Liver (tissue), 9 donors: ENCODE measurements around the gene UGT1A6. TPM values are rescaled to one million over a fixed set of nuclear protein-coding genes. Genes with fewer than 3 reads are reported as not detected.

Source experiments
- DNase-seq: peaks from one replicate; pipeline ENCODE4 v3.0.0-alpha.2; 2017; ENCODE audit warnings: low spot score
- H3K27ac ChIP-seq, 2 donors: one replicate each; pipeline ENCODE4 v1.7.0; 2013; ENCODE audit warnings: inconsistent platforms in 2 of 2, low read length in 2 of 2, control low read depth in 1 of 2, low read depth in 1 of 2, mild to moderate bottlenecking in 1 of 2
- H3K27me3 ChIP-seq, 4 donors: one replicate each; pipeline versions ENCODE4 v1.6.1 to v1.7.0; 2013; ENCODE audit warnings: low read length in 3 of 4, inconsistent platforms in 1 of 4, mild to moderate bottlenecking in 1 of 4, moderate library complexity in 1 of 4; ENCODE audit not compliant: control insufficient read depth in 4 of 4, insufficient read depth in 4 of 4
- H3K36me3 ChIP-seq, 4 donors: one replicate each; pipeline versions ENCODE4 v1.6.1 to v1.7.0; 2013; ENCODE audit warnings: low read length in 3 of 4, mild to moderate bottlenecking in 3 of 4, low read depth in 1 of 4, moderate library complexity in 1 of 4; ENCODE audit not compliant: control insufficient read depth in 4 of 4, insufficient read depth in 3 of 4
- H3K4me1 ChIP-seq, 4 donors: one replicate each; pipeline versions ENCODE4 v1.6.1 to v1.7.0; 2013; ENCODE audit warnings: low read length in 3 of 4, mild to moderate bottlenecking in 3 of 4, moderate library complexity in 1 of 4; ENCODE audit not compliant: control insufficient read depth in 4 of 4, insufficient read depth in 4 of 4
- H3K4me3 ChIP-seq, 3 donors: one replicate each; pipeline versions ENCODE4 v1.6.1 to v1.7.0; 2013; ENCODE audit warnings: low read length in 3 of 3, control low read depth in 1 of 3, low read depth in 1 of 3, mild to moderate bottlenecking in 1 of 3
- H3K9ac ChIP-seq, 2 donors: one replicate each; pipeline ENCODE4 v1.7.0; 2013; ENCODE audit warnings: low read length in 2 of 2, mild to moderate bottlenecking in 2 of 2, moderate library complexity in 2 of 2, control low read depth in 1 of 2, low read depth in 1 of 2
- H3K9me3 ChIP-seq, 4 donors: one replicate each; pipeline versions ENCODE4 v1.6.1 to v1.7.0; 2013; ENCODE audit warnings: low read length in 3 of 4; ENCODE audit not compliant: control insufficient read depth in 4 of 4
- ATF3 ChIP-seq: IDR thresholded peaks from 2 replicates; pipeline ENCODE4 v1.6.1; 2016; ENCODE audit warnings: antibody characterized with exemption
- EGR1 ChIP-seq, 2 donors: IDR thresholded peaks; 2 replicates each; pipeline ENCODE4 v1.6.1; 2016 to 2018; ENCODE audit warnings: antibody characterized with exemption in 2 of 2, low read depth in 2 of 2
- FOXA1 ChIP-seq: IDR thresholded peaks from 2 replicates; pipeline ENCODE4 v1.6.1; 2016; ENCODE audit warnings: antibody characterized with exemption
- FOXA2 ChIP-seq: IDR thresholded peaks from 2 replicates; pipeline ENCODE4 v1.6.1; 2016; ENCODE audit warnings: antibody characterized with exemption
- GABPA ChIP-seq, 2 donors: IDR thresholded peaks in 1 of 2; conservative IDR thresholded peaks in 1 of 2; 2 replicates each; pipeline ENCODE4 v1.6.1; 2016; ENCODE audit warnings: antibody characterized with exemption in 2 of 2, mild to moderate bottlenecking in 1 of 2, moderate library complexity in 1 of 2
- HNF4A ChIP-seq, 2 donors: conservative IDR thresholded peaks; 2 replicates each; pipeline ENCODE4 v1.6.1; 2016; ENCODE audit warnings: antibody characterized with exemption in 2 of 2, mild to moderate bottlenecking in 2 of 2
- HNF4G ChIP-seq: IDR thresholded peaks from 2 replicates; pipeline ENCODE4 v1.6.1; 2016; ENCODE audit warnings: antibody characterized with exemption
- JUND ChIP-seq, 2 donors: IDR thresholded peaks; 2 replicates each; pipeline ENCODE4 v1.6.1; 2016; ENCODE audit warnings: antibody characterized with exemption in 2 of 2
- MAX ChIP-seq: IDR thresholded peaks from 2 replicates; pipeline ENCODE4 v1.6.1; 2016; ENCODE audit warnings: antibody characterized with exemption
- NR2F2 ChIP-seq: IDR thresholded peaks from 2 replicates; pipeline ENCODE4 v1.6.1; 2016; ENCODE audit warnings: antibody characterized with exemption
- RAD21 ChIP-seq, 2 donors: IDR thresholded peaks; 2 replicates each; pipeline ENCODE4 v1.6.1; 2016; ENCODE audit warnings: antibody characterized with exemption in 2 of 2, mild to moderate bottlenecking in 2 of 2
- REST ChIP-seq: IDR thresholded peaks from 2 replicates; pipeline ENCODE4 v1.6.1; 2016; ENCODE audit warnings: antibody characterized with exemption, mild to moderate bottlenecking
- RXRA ChIP-seq, 2 donors: IDR thresholded peaks; 2 replicates each; pipeline ENCODE4 v1.6.1; 2017 to 2018; ENCODE audit warnings: antibody characterized with exemption in 2 of 2, mild to moderate bottlenecking in 1 of 2
- SP1 ChIP-seq: IDR thresholded peaks from 2 replicates; pipeline ENCODE4 v1.6.1; 2018; ENCODE audit warnings: antibody characterized with exemption, mild to moderate bottlenecking
- TAF1 ChIP-seq: conservative IDR thresholded peaks from 2 replicates; pipeline ENCODE4 v1.6.1; 2016; ENCODE audit warnings: antibody characterized with exemption, mild to moderate bottlenecking
- YY1 ChIP-seq: IDR thresholded peaks from 2 replicates; pipeline ENCODE4 v1.6.1; 2016; ENCODE audit warnings: antibody characterized with exemption, mild to moderate bottlenecking
- ZBTB33 ChIP-seq: IDR thresholded peaks from 2 replicates; pipeline ENCODE4 v1.6.1; 2016; ENCODE audit warnings: antibody characterized with exemption
- WGBS: extraction: QIAGEN DNeasy Blood & Tissue Kit; methylation state at CpG from one replicate; pipeline ENCODE4 v1.1.7; 2013; 5-methylcytosine and 5-hydroxymethylcytosine counted together
- polyA plus RNA-seq, 2 donors: library from polyadenylated mRNA; stranded (reverse) in 1 of 2; unstranded in 1 of 2; fragments of 200-250 nt in 1 of 2; fragments of >200 nt in 1 of 2; fragmentation: Nextera tagmentation in 1 of 2; extraction: Ambion mirVana in 1 of 2; gene quantifications; one replicate each; pipeline versions ENCODE4 v1.2.1 to v1.2.3, GENCODE V29; 2013 to 2015
- total RNA-seq, 2 donors: library from RNA; depleted of rRNA; stranded (reverse); fragments of >200 nt; gene quantifications; one replicate each; pipeline ENCODE4 v1.2.3, GENCODE V29; 2014
- donor health status: healthy.
- donor health status: healthy.
- donor health status: healthy.
- donor health status: healthy.
- donor health status: healthy.

The UGT1A6 gene
- total and polyA plus RNA-seq, 4 donors, result 33.4 to 103 (median 46.5) TPM; not detected in 1

- no peaks in the 10 kb centered on the region for H3K27me3 ChIP-seq
- no peaks in the 10 kb centered on the region for H3K36me3 ChIP-seq
- H3K27ac ChIP-seq, result peak overlapping the region; percentile 19 to 56
- H3K4me3 ChIP-seq, result no peak overlapping the region
- no peak for DNase-seq
- H3K4me1 ChIP-seq, result peaks cover 6 to 33% (median 21%) of the 10 kb centered on the region in 4 donors
- no peak for TF ChIP-seq SP1
- TF ChIP-seq YY1, result no peak
- no peak for TF ChIP-seq ATF3
- H3K9me3 ChIP-seq, result no peaks in the 10 kb centered on the region
- no peak overlapping the region for H3K9ac ChIP-seq
- 84% methylated on average over 17 of the region's 17 CpGs for WGBS
Measured at GRCh38 chr2:233818639-233819621, 126.2 kb downstream of the UGT1A6 start.

- Histone ChIP-seq H3K36me3 (no peaks in the 10 kb centered on the region), H3K4me3 (no peak overlapping the region), H3K27me3 (no peaks in the 10 kb centered on the region), H3K27ac (no peak overlapping the region), H3K4me1 (peaks cover 6 to 38% (median 24%) of the 10 kb centered on the region in 4 donors), H3K9ac (no peak overlapping the region), H3K9me3 (no peaks in the 10 kb centered on the region)
- DNase-seq, result no peak
- 91% methylated on average over 18 of the region's 18 CpGs for WGBS
- TF ChIP-seq RAD21 (IDR thresholded peaks at IDR 0.05) (no peak), GABPA (IDR thresholded peaks at IDR 0.05 in 1 of 2, conservative IDR thresholded peaks at IDR 0.05 in 1 of 2) (no peak), HNF4G (no peak), MAX (no peak)
Measured at GRCh38 chr2:233819884-233820773, 127.4 kb downstream of the UGT1A6 start.

GRCh38 chr2:233820774-233821105, 128.1 kb downstream of the UGT1A6 start:
- H3K27ac ChIP-seq, result no peak overlapping the region
- no peaks in the 10 kb centered on the region for H3K27me3 ChIP-seq
- no peaks in the 10 kb centered on the region for H3K36me3 ChIP-seq
- no peak overlapping the region for H3K4me3 ChIP-seq
- H3K4me1 ChIP-seq, result peaks cover 6 to 38% (median 24%) of the 10 kb centered on the region in 4 donors
- WGBS, result 95% methylated on average over 6 of the region's 6 CpGs
- no peak for DNase-seq
- H3K9me3 ChIP-seq, result no peaks in the 10 kb centered on the region
- no peak overlapping the region for H3K9ac ChIP-seq
- no peak for TF ChIP-seq YY1
- TF ChIP-seq SP1, result no peak
- no peak for TF ChIP-seq FOXA1
- no peak for TF ChIP-seq RAD21 (IDR thresholded peaks at IDR 0.05)
- no peak for TF ChIP-seq ATF3
- TF ChIP-seq ZBTB33, result no peak
- no peak for TF ChIP-seq HNF4G
- TF ChIP-seq NR2F2, result no peak
- no peak for TF ChIP-seq TAF1
- no peak for TF ChIP-seq HNF4A (conservative IDR thresholded peaks at IDR 0.05)
- no peak for TF ChIP-seq MAX
- no peak for TF ChIP-seq EGR1 (IDR thresholded peaks at IDR 0.05; ENCODE audit: low read depth in 2 of 2)
- no peak for TF ChIP-seq JUND (IDR thresholded peaks at IDR 0.05)
- TF ChIP-seq GABPA (IDR thresholded peaks at IDR 0.05 in 1 of 2, conservative IDR thresholded peaks at IDR 0.05 in 1 of 2), result no peak
- TF ChIP-seq FOXA2, result no peak
- no peak for TF ChIP-seq RXRA (IDR thresholded peaks at IDR 0.05)
- no peak for TF ChIP-seq REST
